ENCODE results near the gene MBD3L1. TPM values are rescaled to one million over a fixed set of nuclear protein-coding genes. Genes with fewer than 3 reads are reported as not detected.
A peak's percentile ranks its signal among the peaks of the same experiment; 100 is the strongest.

Gene MBD3L1
- total RNA-seq, result not detected

GRCh38 chr19:8832132-8833021, at the start of gene MBD3L1, which contains the start of gene ZNF558:
Gene MBD3L1 (plus strand): TSS chr19:8832377. CDS start chr19:8842679, 10,302 bp downstream.
Gene ZNF558 (minus strand): TSS chr19:8832304. CDS start chr19:8822659, 9,645 bp downstream.
- WGBS, 2 donors, result 1 to 2% methylated on average over 25 to 36 of the region's 78 CpGs
- ATAC-seq (ENCODE audit: low FRiP score in 2 of 2), result peak; percentile 97 to 99

GRCh38 chr19:8794823-8795222, 37.4 kb upstream of the MBD3L1 start:
- no peak overlapping the region for H3K4me3 ChIP-seq
- H3K27me3 ChIP-seq, result no peaks in the 10 kb centered on the region
- 60 to 71% methylated on average over 1 of the region's 1 CpG for WGBS, 2 donors
- TF ChIP-seq EP300 (IDR thresholded peaks at IDR 0.05) (no peak), CTCF (IDR thresholded peaks at IDR 0.05) (no peak), POLR2A (IDR thresholded peaks at IDR 0.05) (no peak)
- no peak overlapping the region for H3K27ac ChIP-seq
- H3K9me3 ChIP-seq, result peaks cover 3 to 27% (median 15%) of the 10 kb centered on the region in 4 donors
- H3K36me3 ChIP-seq, result no peaks in the 10 kb centered on the region
- H3K4me1 ChIP-seq, result no peaks in the 10 kb centered on the region
- ATAC-seq (ENCODE audit: low FRiP score in 2 of 2), result no peak
- DNase-seq, result no peak

More at GRCh38 chr19:8832132-8833021, at the start of gene MBD3L1, which contains the start of gene ZNF558:
- no peaks in the 10 kb centered on the region for H3K9me3 ChIP-seq
- H3K27me3 ChIP-seq, result no peaks in the 10 kb centered on the region
- TF ChIP-seq POLR2A (IDR thresholded peaks at IDR 0.05), result peak; percentile 9 to 95 (median 66)
- peak; percentile 19 to 61 (median 48) for TF ChIP-seq CTCF (IDR thresholded peaks at IDR 0.05)
- peak in 1 of 4 donors; percentile 69 for TF ChIP-seq EP300 (IDR thresholded peaks at IDR 0.05)
- peak; percentile 89 to 97 for TF ChIP-seq POLR2AphosphoS5 (IDR thresholded peaks at IDR 0.05)
- peak; percentile 99 for DNase-seq
- H3K27ac ChIP-seq, result peak within 1 kb of the TSS; percentile 91 to 97 (median 94)
- peaks cover 7 to 10% (median 8%) of the 10 kb centered on the region in 4 donors for H3K4me1 ChIP-seq
- peak within 1 kb of the TSS; percentile 73 to 93 (median 83) for H3K4me3 ChIP-seq
- H3K36me3 ChIP-seq, result peaks cover 0 to 19% (median 4%) of the 10 kb centered on the region in 4 donors

GRCh38 chr19:8806661-8807060, 25.5 kb upstream of the MBD3L1 start:
- TF ChIP-seq EP300 (IDR thresholded peaks at IDR 0.05) (no peak), POLR2AphosphoS5 (IDR thresholded peaks at IDR 0.05) (no peak), POLR2A (IDR thresholded peaks at IDR 0.05) (no peak), CTCF (IDR thresholded peaks at IDR 0.05) (no peak)
- Histone ChIP-seq H3K36me3 (peaks cover 9 to 61% (median 43%) of the 10 kb centered on the region in 4 donors), H3K27ac (no peak overlapping the region), H3K27me3 (no peaks in the 10 kb centered on the region), H3K9me3 (peaks cover 58 to 97% (median 89%) of the 10 kb centered on the region in 4 donors), H3K4me1 (no peaks in the 10 kb centered on the region), H3K4me3 (no peak overlapping the region)
- DNase-seq, result no peak
- WGBS, 2 donors, result 100% methylated on average over 1 of the region's 1 CpG
- ATAC-seq (ENCODE audit: low FRiP score in 2 of 2), result no peak

DNA sequence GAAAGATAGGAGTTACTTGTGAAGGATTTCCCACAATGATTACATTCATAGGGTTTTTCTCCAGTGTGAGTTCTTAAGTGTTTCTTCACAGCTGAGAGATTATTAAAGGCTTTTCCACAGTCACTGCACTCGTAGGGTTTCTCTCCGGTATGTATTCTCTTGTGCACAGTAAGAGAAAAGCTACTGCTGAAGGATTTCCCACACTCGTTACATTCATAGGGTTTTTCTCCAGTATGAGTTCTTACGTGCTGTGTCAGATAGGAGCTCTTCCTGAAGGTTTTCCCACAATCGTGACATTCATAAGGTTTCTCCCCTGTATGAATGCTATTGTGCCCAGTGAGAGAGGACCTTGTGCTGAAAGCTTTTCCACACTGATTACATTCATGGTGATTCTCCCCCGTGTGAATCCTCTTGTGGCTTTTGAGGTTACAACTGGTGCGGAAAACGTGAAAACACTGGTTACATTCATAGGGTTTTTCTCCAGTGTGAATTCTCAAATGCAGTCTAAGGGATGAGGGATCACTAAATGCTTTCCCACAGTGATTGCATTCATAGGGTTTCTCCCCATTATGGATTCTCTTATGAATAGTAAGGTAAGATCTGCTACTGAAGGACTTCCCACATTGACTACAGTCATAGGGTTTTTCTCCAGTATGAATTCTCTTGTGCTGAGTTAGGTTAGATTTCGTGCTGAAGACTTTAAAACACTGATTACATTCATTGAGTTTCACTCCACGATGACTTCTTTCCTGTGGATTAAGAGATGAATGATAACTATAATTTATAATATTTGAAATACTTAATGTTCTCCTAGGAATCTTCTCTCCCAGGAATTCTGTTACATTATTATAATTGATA, 20.6 kb upstream of the MBD3L1 start:
- 95 to 98% methylated on average over 10 of the region's 10 CpGs for WGBS, 2 donors
- Histone ChIP-seq H3K4me1 (no peaks in the 10 kb centered on the region), H3K36me3 (peaks cover 30 to 88% (median 75%) of the 10 kb centered on the region in 4 donors), H3K9me3 (peaks cover 98 to 100% (median 100%) of the 10 kb centered on the region in 4 donors), H3K27ac (no peak overlapping the region), H3K27me3 (no peaks in the 10 kb centered on the region), H3K4me3 (no peak overlapping the region)
- DNase-seq (no peak), ATAC-seq (ENCODE audit: low FRiP score in 2 of 2) (no peak)
- TF ChIP-seq CTCF (IDR thresholded peaks at IDR 0.05) (no peak), EP300 (IDR thresholded peaks at IDR 0.05) (no peak), POLR2A (IDR thresholded peaks at IDR 0.05) (no peak), POLR2AphosphoS5 (IDR thresholded peaks at IDR 0.05) (no peak)

Measured in upper lobe of left lung (tissue), 6 donors.